ENCODE data around the gene LHX3. TPM values are rescaled to one million over a fixed set of nuclear protein-coding genes. Genes with fewer than 3 reads are reported as not detected.

Gene LHX3
- total RNA-seq, 4 donors from 2014 or later, result not detected

GRCh38 chr9:136210276-136210675 lies 5.3 kb upstream of the LHX3 start:
- H3K36me3 ChIP-seq, result no peaks in the 10 kb centered on the region

GRCh38 chr9:136209786-136210185 lies 4.9 kb upstream of the LHX3 start:
- intact Hi-C loops (cut with DNase I; ENCODE audit: low total_unique reads), result no loop called here
- no peak for TF ChIP-seq POLR2A (IDR thresholded peaks at IDR 0.05)
- TF ChIP-seq CTCF (IDR thresholded peaks at IDR 0.05), result no peak
- H3K4me3 ChIP-seq, result no peak overlapping the region
- H3K27me3 ChIP-seq, result peaks cover 0 to under 1% of the 10 kb centered on the region in 2 donors
- no peaks in the 10 kb centered on the region for H3K36me3 ChIP-seq
- no peaks in the 10 kb centered on the region for H3K9me3 ChIP-seq
- DNase-seq, result no peak
- H3K4me1 ChIP-seq, result no peaks in the 10 kb centered on the region
- no peak overlapping the region for H3K27ac ChIP-seq

More at GRCh38 chr9:136210276-136210675, 5.3 kb upstream of the LHX3 start:
- intact Hi-C loops (cut with DNase I; ENCODE audit: low total_unique reads), result no loop called here
- no peaks in the 10 kb centered on the region for H3K9me3 ChIP-seq
- H3K27ac ChIP-seq, result no peak overlapping the region
- no peak overlapping the region for H3K4me3 ChIP-seq
- H3K4me1 ChIP-seq, result no peaks in the 10 kb centered on the region
- no peak for DNase-seq
- H3K27me3 ChIP-seq, result no peaks in the 10 kb centered on the region
- TF ChIP-seq POLR2A (IDR thresholded peaks at IDR 0.05) (no peak), CTCF (IDR thresholded peaks at IDR 0.05) (no peak)

GRCh38 chr9:136209232-136209631 lies 4.3 kb upstream of the LHX3 start:
- no peak for DNase-seq
- Histone ChIP-seq H3K36me3 (no peaks in the 10 kb centered on the region), H3K27me3 (peaks cover 3 to 4% of the 10 kb centered on the region in 2 donors), H3K27ac (no peak overlapping the region), H3K4me1 (no peaks in the 10 kb centered on the region), H3K4me3 (no peak overlapping the region), H3K9me3 (no peaks in the 10 kb centered on the region)
- TF ChIP-seq POLR2A (IDR thresholded peaks at IDR 0.05) (no peak), CTCF (IDR thresholded peaks at IDR 0.05) (no peak)
- intact Hi-C loops (cut with DNase I; ENCODE audit: low total_unique reads), result no loop called here

GRCh38 chr9:136208675-136209074 lies 3.7 kb upstream of the LHX3 start:
- Histone ChIP-seq H3K27me3 (peaks cover 3 to 9% of the 10 kb centered on the region in 2 donors), H3K36me3 (no peaks in the 10 kb centered on the region), H3K4me3 (no peak overlapping the region), H3K9me3 (no peaks in the 10 kb centered on the region), H3K4me1 (no peaks in the 10 kb centered on the region), H3K27ac (no peak overlapping the region)
- DNase-seq, result no peak
- TF ChIP-seq CTCF (IDR thresholded peaks at IDR 0.05) (no peak), POLR2A (IDR thresholded peaks at IDR 0.05) (no peak)
- intact Hi-C loops (cut with DNase I; ENCODE audit: low total_unique reads), result no loop called here

- H3K4me1 ChIP-seq, result no peaks in the 10 kb centered on the region
- H3K27me3 ChIP-seq, result peaks cover 4 to 15% of the 10 kb centered on the region in 2 donors
- no peaks in the 10 kb centered on the region for H3K9me3 ChIP-seq
- no peaks in the 10 kb centered on the region for H3K36me3 ChIP-seq
- no peak for TF ChIP-seq CTCF (IDR thresholded peaks at IDR 0.05)
- TF ChIP-seq POLR2A (IDR thresholded peaks at IDR 0.05), result no peak
- intact Hi-C loops (cut with DNase I; ENCODE audit: low total_unique reads), result no loop called here
- H3K4me3 ChIP-seq, result no peak overlapping the region
- H3K27ac ChIP-seq, result no peak overlapping the region
- DNase-seq, result no peak
These were observed 2.7 kb upstream of the LHX3 start for GRCh38 chr9:136207616-136208015.

Measured in uterus (tissue), 4 donors.